K562 (cell line): ENCODE measurements around the gene AXIN2. TPM values are rescaled to one million over a fixed set of nuclear protein-coding genes. Genes with fewer than 3 reads are reported as not detected.

Experiments
- ATAC-seq: fragments of 200-7000 bp; cut with Tn5 transposase; 3 replicates; pipeline ENCODE4 v1.9.1; 2020; ENCODE audit warnings: moderate library complexity
- BruUV-seq: library from RNA; stranded (reverse); fragments of 400-500 nt; replicated peaks from 2 replicates; lab custom pipeline; 2021; lab: Mats Ljungman, UMichigan
- CTCF ChIA-PET: fragments of 300-600 bp; formaldehyde crosslinking; extraction: SDS; loops from one replicate; lab custom pipeline; 2021; ENCODE audit warnings: low intra/inter-chr PET ratio; lab: Yijun Ruan, JAX
- POLR2A ChIA-PET: fragments of 300-600, 350-650 bp; sonication (Branson Sonifier 250); formaldehyde crosslinking; extraction: SDS; loops from one replicate; lab custom pipeline; 2021; ENCODE audit warnings: antibody characterized with exemption, inconsistent platforms; lab: Yijun Ruan, JAX
- DNase-seq, 4 experiments: peaks; one replicate each; pipeline versions ENCODE4 v3.0.0 to v3.0.0-alpha.2; 2011 to 2018; ENCODE audit warnings: low spot score in 3 of 4, mixed read lengths in 3 of 4; ENCODE audit errors: extremely low read depth in 1 of 4
- FAIRE-seq: peaks from 2 replicates; lab custom pipeline; 2011; peaks lifted over from hg19 to GRCh38; lab: Jason Lieb, UNC
- H2AFZ ChIP-seq: 2 replicates; pipeline ENCODE4 v1.6.0; 2011; ENCODE audit warnings: low read depth, low read length, control low read depth, inconsistent platforms
- H3K27ac ChIP-seq: fragments of 200-600 bp; 3 replicates; pipeline ENCODE4 v1.8.0; 2011; ENCODE audit warnings: low read depth, mild to moderate bottlenecking, control low read depth, inconsistent platforms, low read length, moderate library complexity, mixed read lengths; ENCODE audit errors: extremely low read depth
- H3K27me3 ChIP-seq, 2 experiments: fragments of 300-600 bp in 1 of 2; 2 replicates in 1 of 2; 3 replicates in 1 of 2; pipeline versions ENCODE4 v1.6.0 to v1.8.0; 2011; ENCODE audit warnings: inconsistent platforms in 2 of 2, low read length in 2 of 2, mild to moderate bottlenecking in 1 of 2, mixed read lengths in 1 of 2, moderate library complexity in 1 of 2; ENCODE audit not compliant: control insufficient read depth in 2 of 2, insufficient read depth in 2 of 2
- H3K36me3 ChIP-seq: fragments of 300-600 bp; 3 replicates; pipeline ENCODE4 v1.8.0; 2011; ENCODE audit warnings: mild to moderate bottlenecking, low read length, inconsistent platforms; ENCODE audit not compliant: control insufficient read depth, insufficient read depth
- H3K4me1 ChIP-seq, 2 experiments: fragments of 200-600 bp in 1 of 2; replicated peaks in 1 of 2; 2 replicates in 1 of 2; 3 replicates in 1 of 2; pipeline versions ENCODE4 v1.5.1 to v1.8.0; 2011; ENCODE audit warnings: inconsistent platforms in 2 of 2, low read length in 2 of 2, mild to moderate bottlenecking in 1 of 2, mixed read lengths in 1 of 2, moderate library complexity in 1 of 2; ENCODE audit not compliant: control insufficient read depth in 2 of 2, insufficient read depth in 2 of 2
- H3K4me2 ChIP-seq: 2 replicates; pipeline ENCODE4 v1.6.1; 2011; ENCODE audit warnings: low read length, control low read depth, inconsistent platforms, mixed read lengths; ENCODE audit not compliant: insufficient read depth
- H3K4me3 ChIP-seq: fragments of 200-600 bp; sonication (generic), shearing (Covaris generic); 2 replicates; pipeline ENCODE4 v1.5.1; 2016; ENCODE audit warnings: control low read depth, inconsistent platforms
- H3K79me2 ChIP-seq: fragments of 200-600 bp; 3 replicates; pipeline ENCODE4 v1.8.0; 2011; ENCODE audit warnings: low read length, inconsistent platforms; ENCODE audit not compliant: control insufficient read depth, insufficient read depth
- H3K9ac ChIP-seq, 2 experiments: 2 replicates each; pipeline versions ENCODE4 v1.6.0 to v1.6.1; 2011; ENCODE audit warnings: low read depth in 2 of 2, low read length in 2 of 2, control low read depth in 1 of 2, inconsistent platforms in 1 of 2, mild to moderate bottlenecking in 1 of 2, mixed read lengths in 1 of 2; ENCODE audit not compliant: insufficient read depth in 1 of 2
- H3K9me1 ChIP-seq: one replicate; pipeline ENCODE4 v1.6.0; 2011; ENCODE audit warnings: inconsistent platforms, mild to moderate bottlenecking, low read length, moderate library complexity; ENCODE audit not compliant: control insufficient read depth, insufficient read depth
- H3K9me3 ChIP-seq: replicated peaks from 2 replicates; pipeline ENCODE4 v1.5.1; 2011; ENCODE audit warnings: low read depth, low read length, inconsistent platforms; ENCODE audit not compliant: control insufficient read depth, insufficient read depth
- H4K20me1 ChIP-seq: replicated peaks from 2 replicates; pipeline ENCODE4 v1.6.1; 2011; ENCODE audit warnings: low read length, inconsistent platforms, mixed read lengths; ENCODE audit not compliant: control insufficient read depth, insufficient read depth
- ATF2 ChIP-seq: sonication (generic); formaldehyde crosslinking; IDR thresholded peaks from 2 replicates; pipeline ENCODE4 v1.8.1; 2022; ENCODE audit warnings: missing genetic modification reagents
- CBX5 ChIP-seq: IDR thresholded peaks from 2 replicates; pipeline ENCODE4 v1.6.1; 2014; ENCODE audit warnings: low read depth, borderline replicate concordance
- HOXB6 ChIP-seq: fragments of 250-450 bp; sonication (Bioruptor Pico); IDR thresholded peaks from 2 replicates; pipeline ENCODE4 v1.5.1; 2022; ENCODE audit warnings: mild to moderate bottlenecking, borderline replicate concordance
- POLR2H ChIP-seq: IDR thresholded peaks from 2 replicates; pipeline ENCODE4 v1.6.1; 2016; ENCODE audit warnings: missing genetic modification characterization, low read depth, mild to moderate bottlenecking, control low read depth, missing compliant biosample characterization, moderate library complexity
- RCOR1 ChIP-seq, 2 experiments: IDR thresholded peaks; 2 replicates each; pipeline ENCODE4 v1.6.1; 2012; ENCODE audit warnings: low read depth in 2 of 2, low read length in 2 of 2, borderline replicate concordance in 1 of 2, improper control_type of control experiment in 1 of 2
- TGIF2 ChIP-seq: sonication (generic); formaldehyde crosslinking; IDR thresholded peaks from 2 replicates; pipeline ENCODE4 v1.8.1; 2022; ENCODE audit warnings: mild to moderate bottlenecking, missing genetic modification reagents, moderate library complexity
- ZBTB12 ChIP-seq: fragments of 250-450 bp; sonication (Bioruptor Pico); IDR thresholded peaks from 2 replicates; pipeline ENCODE4 v1.4.0; 2020
- ZNF184 ChIP-seq: sonication (generic); formaldehyde crosslinking; IDR thresholded peaks from 2 replicates; pipeline ENCODE4 v1.5.0; 2020; ENCODE audit warnings: missing genetic modification reagents
- ZNF239 ChIP-seq: fragments of 250-450 bp; sonication (Bioruptor Pico); IDR thresholded peaks from 2 replicates; pipeline ENCODE4 v1.4.0; 2020; ENCODE audit warnings: mild to moderate bottlenecking
- WGBS: fragments of 100-300 bp; shearing (Covaris generic); methylation state at CpG from one replicate; pipeline ENCODE4 v1.1.6; 2016; ENCODE audit warnings: low coverage, mixed read lengths; ENCODE audit not compliant: insufficient coverage; ENCODE audit errors: missing lambda C conversion rate; 5-methylcytosine and 5-hydroxymethylcytosine counted together
- in situ Hi-C: fragments of 300-500 bp; cut with MboI; formaldehyde crosslinking; loops from 4 replicates; pipeline ENCODE4 v1.15.0; 2018; ENCODE audit warnings: inconsistent platforms, mixed read lengths
- intact Hi-C: fragments of 100-400 bp; cut with micrococcal nuclease; formaldehyde crosslinking; loops from 2 replicates; pipeline ENCODE4 v1.14.2; 2022
- polyA plus RNA-seq, 8 experiments: library from polyadenylated mRNA; depleted of rRNA in 4 of 8; stranded (reverse) in 5 of 8; unstranded in 3 of 8; fragments of >200 nt; fragmentation: Nextera tagmentation in 2 of 8; fragmentation: Illumina TruSeq in 1 of 8; extraction: Ambion mirVana in 2 of 8; extraction: Trizol in 1 of 8; gene quantifications; 2 replicates each; pipeline versions ENCODE4 v1.2.1 to v1.2.3, GENCODE V29; 2011 to 2014; ENCODE audit warnings: inconsistent platforms in 1 of 8, missing spikeins in 1 of 8
- total RNA-seq, 7 experiments: library from RNA; depleted of rRNA in 6 of 7; stranded (reverse); fragments of >200 nt in 6 of 7; fragmentation: Illumina TruSeq in 2 of 7; extraction: Trizol in 2 of 7; gene quantifications; 2 replicates each; pipeline versions ENCODE4 v1.2.1 to v1.2.3, GENCODE V29; 2011 to 2021; ENCODE audit warnings: low replicate concordance in 1 of 7

Gene AXIN2
- total and polyA plus RNA-seq, 9 of the 15 experiments (the other 6 are each of a cell fraction or from before 2014, with no cell fraction given): 0.21 to 3.3 (median 1.2) TPM

GRCh38 chr17:65531256-65532100 lies 30.0 kb downstream of the AXIN2 start:
- H3K4me2 ChIP-seq: no peak overlapping the region
- CTCF ChIA-PET: no interaction called here
- H3K9me3 ChIP-seq: no peaks in the 10 kb centered on the region
- BruUV-seq: no TSS peak
- H3K4me1 ChIP-seq: peaks cover 0 to 5% of the 10 kb centered on the region in 2 experiments; a peak in 2 of 5 replicates
- no peak overlapping the region for H3K27ac ChIP-seq
- no peaks in the 10 kb centered on the region; the same call in 1 of the 2 replicates for H4K20me1 ChIP-seq
- in situ Hi-C loops (no loop called here), intact Hi-C loops (no loop called here)
- H3K79me2 ChIP-seq: peaks cover 6% of the 10 kb centered on the region
- no peak for DNase-seq
- no peak overlapping the region for H3K4me3 ChIP-seq
- 33% methylated on average over 15 of the region's 16 CpGs for WGBS
- no peaks in the 10 kb centered on the region for H3K9me1 ChIP-seq
- no peak overlapping the region for H2AFZ ChIP-seq
- peaks cover 10% of the 10 kb centered on the region; the same call in 2 of the 3 replicates for H3K36me3 ChIP-seq
- FAIRE-seq: no peak
- no peak overlapping the region for H3K9ac ChIP-seq
- ATAC-seq: no peak
- TF ChIP-seq TGIF2 (no peak), RCOR1 (IDR thresholded peaks at IDR 0.05; ENCODE audit: borderline replicate concordance in 1 of 2, low read depth in 2 of 2, low read length in 2 of 2) (no peak), CBX5 (no peak), POLR2H (no peak), HOXB6 (no peak), ZNF239 (CRISPR knock-in tag) (no peak), ATF2 (CRISPR knock-in tag) (no peak), ZBTB12 (CRISPR knock-in tag) (no peak), ZNF184 (no peak)
- POLR2A ChIA-PET: no interaction called here
- H3K27me3 ChIP-seq: peaks cover 0 to 9% of the 10 kb centered on the region in 2 experiments; a peak in 3 of 5 replicates
